ENCODE results near the gene F9. TPM values are rescaled to one million over a fixed set of nuclear protein-coding genes. Genes with fewer than 3 reads are reported as not detected.
"Not testable (repeated sequence)": the region's sequence is repeated elsewhere in the genome, so short reads cannot be mapped to it uniquely, and the experiment has no call there.

Gene F9
- total RNA-seq (2012; rRNA removed): not detected in 2 replicates

- Histone ChIP-seq H3K4me3 (ENCODE audit: low read length) (no peak within 1 kb of the TSS), H3K36me3 (ENCODE audit: insufficient read depth, low read length) (no peaks in the 10 kb centered on the region), H3K27me3 (ENCODE audit: control insufficient read depth, insufficient read depth, low read length) (no peaks in the 10 kb centered on the region), H3K4me2 (ENCODE audit: low read length) (no peak within 1 kb of the TSS), H3K9ac (ENCODE audit: low read depth, low read length) (no peak within 1 kb of the TSS), H3K9me3 (replicated peaks; ENCODE audit: low read length) (no peaks in the 10 kb centered on the region), H3K4me1 (ENCODE audit: control insufficient read depth, insufficient read depth, low read length) (no peaks in the 10 kb centered on the region)
Measured at GRCh38 chrX:139530550-139530949, at the start of gene F9. Gene F9, plus strand, starts transcription at chrX:139530739. Its CDS starts 26 bp downstream, at chrX:139530765.

- no peaks in the 10 kb centered on the region for H3K9me3 ChIP-seq (replicated peaks; ENCODE audit: low read length)
- peaks cover 7% of the 10 kb centered on the region for H3K4me1 ChIP-seq (ENCODE audit: control insufficient read depth, insufficient read depth, low read length)
- H3K4me3 ChIP-seq (ENCODE audit: low read length): no peak overlapping the region
- no peaks in the 10 kb centered on the region for H3K27me3 ChIP-seq (ENCODE audit: control insufficient read depth, insufficient read depth, low read length)
- no peaks in the 10 kb centered on the region for H3K36me3 ChIP-seq (ENCODE audit: insufficient read depth, low read length)
- H3K9ac ChIP-seq (ENCODE audit: low read depth, low read length): no peak overlapping the region
- H3K4me2 ChIP-seq (ENCODE audit: low read length): no peak overlapping the region
Measured at GRCh38 chrX:139483699-139484098, 46.8 kb upstream of the F9 start.

GRCh38 chrX:139484591-139484990, 45.9 kb upstream of the F9 start:
- Histone ChIP-seq H3K4me1 (ENCODE audit: control insufficient read depth, insufficient read depth, low read length) (peaks cover 7% of the 10 kb centered on the region), H3K9me3 (replicated peaks; ENCODE audit: low read length) (no peaks in the 10 kb centered on the region), H3K36me3 (ENCODE audit: insufficient read depth, low read length) (no peaks in the 10 kb centered on the region), H3K4me2 (ENCODE audit: low read length) (no peak overlapping the region), H3K27me3 (ENCODE audit: control insufficient read depth, insufficient read depth, low read length) (no peaks in the 10 kb centered on the region), H3K9ac (ENCODE audit: low read depth, low read length) (no peak overlapping the region), H3K4me3 (ENCODE audit: low read length) (no peak overlapping the region)

GRCh38 chrX:139495324-139495723, 35.2 kb upstream of the F9 start:
- H3K36me3 ChIP-seq (ENCODE audit: insufficient read depth, low read length): no peaks in the 10 kb centered on the region
- H3K27me3 ChIP-seq (ENCODE audit: control insufficient read depth, insufficient read depth, low read length): no peaks in the 10 kb centered on the region
- H3K4me1 ChIP-seq (ENCODE audit: control insufficient read depth, insufficient read depth, low read length): no peaks in the 10 kb centered on the region
- no peak overlapping the region for H3K9ac ChIP-seq (ENCODE audit: low read depth, low read length)
- no peaks in the 10 kb centered on the region for H3K9me3 ChIP-seq (replicated peaks; ENCODE audit: low read length)
- no peak overlapping the region for H3K4me3 ChIP-seq (ENCODE audit: low read length)
- no peak overlapping the region for H3K4me2 ChIP-seq (ENCODE audit: low read length)

- H3K36me3 ChIP-seq (ENCODE audit: insufficient read depth, low read length): no peaks in the 10 kb centered on the region
- no peaks in the 10 kb centered on the region for H3K27me3 ChIP-seq (ENCODE audit: control insufficient read depth, insufficient read depth, low read length)
- H3K9me3 ChIP-seq (replicated peaks; ENCODE audit: low read length): no peaks in the 10 kb centered on the region
- H3K4me3 ChIP-seq (ENCODE audit: low read length): no peak overlapping the region
- H3K9ac ChIP-seq (ENCODE audit: low read depth, low read length): no peak overlapping the region
- H3K4me2 ChIP-seq (ENCODE audit: low read length): no peak overlapping the region
- H3K4me1 ChIP-seq (ENCODE audit: control insufficient read depth, insufficient read depth, low read length): no peaks in the 10 kb centered on the region
Measured at GRCh38 chrX:139506333-139506732, 24.2 kb upstream of the F9 start.

GRCh38 chrX:139508099-139508498, 22.4 kb upstream of the F9 start:
- no peaks in the 10 kb centered on the region for H3K36me3 ChIP-seq (ENCODE audit: insufficient read depth, low read length)
- no peaks in the 10 kb centered on the region for H3K4me1 ChIP-seq (ENCODE audit: control insufficient read depth, insufficient read depth, low read length)
- no peak overlapping the region for H3K4me2 ChIP-seq (ENCODE audit: low read length)
- no peak overlapping the region for H3K4me3 ChIP-seq (ENCODE audit: low read length)
- no peaks in the 10 kb centered on the region for H3K9me3 ChIP-seq (replicated peaks; ENCODE audit: low read length)
- H3K27me3 ChIP-seq (ENCODE audit: control insufficient read depth, insufficient read depth, low read length): no peaks in the 10 kb centered on the region
- no peak overlapping the region for H3K9ac ChIP-seq (ENCODE audit: low read depth, low read length)

- H3K4me2 ChIP-seq (ENCODE audit: low read length): no peak overlapping the region
- no peak overlapping the region for H3K9ac ChIP-seq (ENCODE audit: low read depth, low read length)
- H3K9me3 ChIP-seq (replicated peaks; ENCODE audit: low read length): no peaks in the 10 kb centered on the region
- H3K4me1 ChIP-seq (ENCODE audit: control insufficient read depth, insufficient read depth, low read length): no peaks in the 10 kb centered on the region
- no peaks in the 10 kb centered on the region for H3K27me3 ChIP-seq (ENCODE audit: control insufficient read depth, insufficient read depth, low read length)
- H3K4me3 ChIP-seq (ENCODE audit: low read length): no peak overlapping the region
- H3K36me3 ChIP-seq (ENCODE audit: insufficient read depth, low read length): no peaks in the 10 kb centered on the region
Measured at GRCh38 chrX:139518475-139518874, 12.1 kb upstream of the F9 start.

- H3K4me1 ChIP-seq (ENCODE audit: control insufficient read depth, insufficient read depth, low read length); H3K36me3 ChIP-seq (ENCODE audit: insufficient read depth, low read length): not testable (repeated sequence)
Measured at GRCh38 chrX:139528829-139529228, 1.7 kb upstream of the F9 start.

GRCh38 chrX:139532834-139533233, 2.3 kb downstream of the F9 start:
- no peaks in the 10 kb centered on the region for H3K27me3 ChIP-seq (ENCODE audit: control insufficient read depth, insufficient read depth, low read length)
- H3K9me3 ChIP-seq (replicated peaks; ENCODE audit: low read length): no peaks in the 10 kb centered on the region
- no peak overlapping the region for H3K9ac ChIP-seq (ENCODE audit: low read depth, low read length)
- no peaks in the 10 kb centered on the region for H3K4me1 ChIP-seq (ENCODE audit: control insufficient read depth, insufficient read depth, low read length)
- H3K4me3 ChIP-seq (ENCODE audit: low read length): no peak overlapping the region
- no peak overlapping the region for H3K4me2 ChIP-seq (ENCODE audit: low read length)
- H3K36me3 ChIP-seq (ENCODE audit: insufficient read depth, low read length): no peaks in the 10 kb centered on the region

More at GRCh38 chrX:139528829-139529228, 1.7 kb upstream of the F9 start:
- H3K4me2 ChIP-seq (ENCODE audit: low read length); H3K9ac ChIP-seq (ENCODE audit: low read depth, low read length); H3K4me3 ChIP-seq (ENCODE audit: low read length); H3K27me3 ChIP-seq (ENCODE audit: control insufficient read depth, insufficient read depth, low read length); H3K9me3 ChIP-seq (replicated peaks; ENCODE audit: low read length): not testable (repeated sequence)

- no peaks in the 10 kb centered on the region for H3K27me3 ChIP-seq (ENCODE audit: control insufficient read depth, insufficient read depth, low read length)
- no peak overlapping the region for H3K4me2 ChIP-seq (ENCODE audit: low read length)
- H3K4me3 ChIP-seq (ENCODE audit: low read length): no peak overlapping the region
- no peak overlapping the region for H3K9ac ChIP-seq (ENCODE audit: low read depth, low read length)
- no peaks in the 10 kb centered on the region for H3K9me3 ChIP-seq (replicated peaks; ENCODE audit: low read length)
- H3K36me3 ChIP-seq (ENCODE audit: insufficient read depth, low read length): no peaks in the 10 kb centered on the region
- no peaks in the 10 kb centered on the region for H3K4me1 ChIP-seq (ENCODE audit: control insufficient read depth, insufficient read depth, low read length)
Measured at GRCh38 chrX:139533444-139533843, 2.9 kb downstream of the F9 start.

GRCh38 chrX:139538907-139539790, 8.6 kb downstream of the F9 start:
- Histone ChIP-seq H3K9ac (ENCODE audit: low read depth, low read length) (no peak overlapping the region), H3K4me3 (ENCODE audit: low read length) (no peak overlapping the region), H3K36me3 (ENCODE audit: insufficient read depth, low read length) (no peaks in the 10 kb centered on the region), H3K9me3 (replicated peaks; ENCODE audit: low read length) (no peaks in the 10 kb centered on the region), H3K4me2 (ENCODE audit: low read length) (no peak overlapping the region), H3K4me1 (ENCODE audit: control insufficient read depth, insufficient read depth, low read length) (no peaks in the 10 kb centered on the region), H3K27me3 (ENCODE audit: control insufficient read depth, insufficient read depth, low read length) (no peaks in the 10 kb centered on the region)

GRCh38 chrX:139542652-139543051, 12.1 kb downstream of the F9 start:
- no peak overlapping the region for H3K4me2 ChIP-seq (ENCODE audit: low read length)
- no peaks in the 10 kb centered on the region for H3K9me3 ChIP-seq (replicated peaks; ENCODE audit: low read length)
- no peaks in the 10 kb centered on the region for H3K36me3 ChIP-seq (ENCODE audit: insufficient read depth, low read length)
- H3K4me3 ChIP-seq (ENCODE audit: low read length): no peak overlapping the region
- no peaks in the 10 kb centered on the region for H3K4me1 ChIP-seq (ENCODE audit: control insufficient read depth, insufficient read depth, low read length)
- H3K9ac ChIP-seq (ENCODE audit: low read depth, low read length): no peak overlapping the region
- no peaks in the 10 kb centered on the region for H3K27me3 ChIP-seq (ENCODE audit: control insufficient read depth, insufficient read depth, low read length)
